ENCODE measurements around the gene PRPF40B.

- TF ChIP-seq POLR2A (IDR thresholded peaks at IDR 0.05; ENCODE audit: low read depth, low read length) = no peak
- no peak for TF ChIP-seq TAF1 (IDR thresholded peaks at IDR 0.05; ENCODE audit: low read depth, low read length)
- TF ChIP-seq POLR2AphosphoS5 (IDR thresholded peaks at IDR 0.05; ENCODE audit: low read depth, low read length) = no peak
- no peak for TF ChIP-seq SPI1 (IDR thresholded peaks at IDR 0.05; ENCODE audit: low read depth, low read length)
- TF ChIP-seq PAX5 (IDR thresholded peaks at IDR 0.05; ENCODE audit: insufficient read depth, low read length, severe bottlenecking) = no peak
- TF ChIP-seq POU2F2 (IDR thresholded peaks at IDR 0.05; ENCODE audit: low read depth, low read length) = no peak
Observed at GRCh38 chr12:49588721-49589516, 34.4 kb upstream of the PRPF40B start.

Data from GM12891 (cell line).